Cardiac fibroblast (primary cell): Measurements from ENCODE around the gene SHTN1.

Experiments
- DNase-seq, 2 donors: peaks; one replicate each; pipeline versions ENCODE4 v3.0.0 to v3.0.0-alpha.2; 2010; ENCODE audit warnings: low read depth in 2 of 2
- H3K4me3 ChIP-seq, 2 donors: replicated peaks in 1 of 2; 1 replicate in 1 of 2; 2 replicates in 1 of 2; pipeline ENCODE4 v1.5.1; 2011; ENCODE audit warnings: low read depth in 2 of 2, low read length in 2 of 2, mild to moderate bottlenecking in 2 of 2, moderate library complexity in 1 of 2
- CTCF ChIP-seq: IDR thresholded peaks from one replicate; pipeline ENCODE4 v1.5.1; 2011; ENCODE audit warnings: low read depth, mild to moderate bottlenecking, low read length, inconsistent platforms

The SHTN1 gene

GRCh38 chr10:116875897-116876296 lies 129.1 kb downstream of the SHTN1 start:
- no peak for TF ChIP-seq CTCF
- H3K4me3 ChIP-seq = no peak overlapping the region
- DNase-seq = no peak

- no peak overlapping the region for H3K4me3 ChIP-seq
- no peak for DNase-seq
- no peak for TF ChIP-seq CTCF
Measured at GRCh38 chr10:116873134-116873533, 131.9 kb downstream of the SHTN1 start.

GRCh38 chr10:116870949-116871348 lies 134.0 kb downstream of the SHTN1 start:
- no peak for DNase-seq
- H3K4me3 ChIP-seq = no peak overlapping the region
- TF ChIP-seq CTCF = no peak

GRCh38 chr10:116868722-116869121 lies 136.3 kb downstream of the SHTN1 start:
- no peak for TF ChIP-seq CTCF
- H3K4me3 ChIP-seq = no peak overlapping the region
- DNase-seq = no peak

GRCh38 chr10:116868198-116868676 lies 136.8 kb downstream of the SHTN1 start:
- no peak for DNase-seq
- no peak overlapping the region for H3K4me3 ChIP-seq
- no peak for TF ChIP-seq CTCF

GRCh38 chr10:116866987-116867595 lies 137.9 kb downstream of the SHTN1 start:
- no peak for TF ChIP-seq CTCF
- peak; percentile 18 to 63 for DNase-seq
- no peak overlapping the region for H3K4me3 ChIP-seq

GRCh38 chr10:116866066-116866465 lies 138.9 kb downstream of the SHTN1 start:
- no peak overlapping the region for H3K4me3 ChIP-seq
- no peak for TF ChIP-seq CTCF
- no peak for DNase-seq
